ENCODE data around the gene ALDH1A1. TPM values are rescaled to one million over a fixed set of nuclear protein-coding genes. Genes with fewer than 3 reads are reported as not detected.

Gene ALDH1A1
- total and polyA plus RNA-seq, 2 of the 8 experiments (the other 6 are each of a cell fraction or from before 2014, with no cell fraction given) = 0.50 to 0.82 TPM

DNA sequence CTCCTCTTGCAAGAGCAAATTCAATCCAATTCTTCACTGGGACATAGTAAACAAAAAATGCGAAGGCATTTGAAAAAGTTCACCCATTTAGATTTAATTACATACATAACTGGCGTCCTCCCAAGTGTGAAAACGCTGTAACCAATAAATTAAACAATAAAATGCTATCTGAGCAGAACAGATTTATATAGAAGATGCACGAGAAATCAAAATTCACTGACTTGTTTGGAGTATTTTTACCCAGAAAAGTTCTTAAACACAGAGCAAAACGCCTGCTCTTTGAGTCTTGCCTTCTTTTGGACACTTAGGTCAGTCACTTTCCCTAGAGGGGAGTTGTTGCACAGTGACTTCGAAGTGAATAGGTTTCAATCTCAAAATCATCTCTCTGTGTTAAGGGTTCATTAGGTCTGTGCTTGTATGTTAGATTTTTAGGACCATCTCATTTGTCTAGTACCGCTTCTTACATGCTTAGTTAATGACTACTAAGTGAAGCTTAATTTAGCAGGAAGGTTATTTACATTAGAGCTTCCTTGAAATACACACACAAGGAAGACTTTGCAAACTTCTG is 1.9 kb downstream of the ALDH1A1 start (continued):
- TF ChIP-seq EP300 (IDR thresholded peaks at IDR 0.05; ENCODE audit: borderline replicate concordance in 1 of 2, low read depth in 2 of 2, low read length in 2 of 2) (no peak), CREB1 (IDR thresholded peaks at IDR 0.05) (no peak), SP2 (IDR thresholded peaks at IDR 0.05; ENCODE audit: low read length) (no peak), TCF12 (IDR thresholded peaks at IDR 0.05; ENCODE audit: low read depth, low read length) (no peak)

All from H1 (cell line).